Transverse colon (tissue), 4 donors: ENCODE data around the gene SLIT1. TPM values are rescaled to one million over a fixed set of nuclear protein-coding genes. Genes with fewer than 3 reads are reported as not detected.
A peak's percentile ranks its signal among the peaks of the same experiment; 100 is the strongest.

Source experiments
- DNase-seq: peaks from one replicate; pipeline ENCODE4 v3.0.0-alpha.2; 2019
- H3K27ac ChIP-seq, 4 donors: fragments of 200-600 bp; sonication (generic); 2 replicates each; pipeline ENCODE4 v1.5.1; 2016 to 2018; ENCODE audit warnings: inconsistent platforms in 4 of 4
- H3K27me3 ChIP-seq: fragments of 200-600 bp; sonication (generic); 2 replicates; pipeline ENCODE4 v1.5.1; 2017; ENCODE audit warnings: inconsistent platforms
- H3K36me3 ChIP-seq, 4 donors: fragments of 200-600 bp; sonication (generic); 2 replicates each; pipeline ENCODE4 v1.5.1; 2017 to 2019; ENCODE audit warnings: inconsistent platforms in 4 of 4
- H3K4me1 ChIP-seq, 4 donors: fragments of 200-600 bp; sonication (generic); 2 replicates each; pipeline ENCODE4 v1.5.1; 2017 to 2020; ENCODE audit warnings: inconsistent platforms in 4 of 4
- H3K4me3 ChIP-seq, 4 donors: fragments of 200-600 bp; sonication (generic); 1 replicate in 1 of 4; 2 replicates in 3 of 4; pipeline versions ENCODE4 v1.5.1 to v1.6.1; 2017 to 2019; ENCODE audit warnings: inconsistent platforms in 4 of 4
- H3K9me3 ChIP-seq, 2 donors: fragments of 200-600 bp; sonication (generic); 2 replicates each; pipeline ENCODE4 v1.5.1; 2017 to 2019; ENCODE audit warnings: inconsistent platforms in 2 of 2
- CTCF ChIP-seq, 5 experiments: fragments of 200-600 bp in 3 of 5; fragments of 450-650 bp in 2 of 5; sonication (generic) in 3 of 5; IDR thresholded peaks; 1 replicate in 2 of 5; 2 replicates in 3 of 5; pipeline ENCODE4 v1.5.1; 2016 to 2017; ENCODE audit warnings: antibody characterized with exemption in 5 of 5, inconsistent platforms in 3 of 5, mild to moderate bottlenecking in 2 of 5, moderate library complexity in 1 of 5
- EP300 ChIP-seq: sonication (generic); formaldehyde crosslinking; IDR thresholded peaks from one replicate; pipeline ENCODE4 v1.6.1; 2017; ENCODE audit warnings: antibody characterized with exemption, low read depth
- POLR2A ChIP-seq: fragments of 450-650 bp; IDR thresholded peaks from one replicate; pipeline ENCODE4 v1.6.1; 2016; ENCODE audit warnings: antibody characterized with exemption, mild to moderate bottlenecking, moderate library complexity
- POLR2AphosphoS5 ChIP-seq, 3 donors: sonication (generic); formaldehyde crosslinking; IDR thresholded peaks; one replicate each; pipeline ENCODE4 v1.6.1; 2016; ENCODE audit warnings: antibody characterized with exemption in 3 of 3
- WGBS, 2 donors: methylation state at CpG; one replicate each; pipeline ENCODE4 v1.1.5; 2018; ENCODE audit warnings: low coverage in 1 of 2; 5-methylcytosine and 5-hydroxymethylcytosine counted together
- in situ Hi-C, 4 donors: fragments of 200-750 bp; cut with MboI; loops; one replicate each; pipeline versions ENCODE4 v1.15.0 to v1.15.1; 2017; ENCODE audit warnings: low sequenced_read_pairs in 3 of 4, low pct_ligation_motif_present in 1 of 4, low pct_unique_long_range_greater_than_20kb in 1 of 4
- intact Hi-C: fragments of 100-400 bp; cut with DNase I; formaldehyde crosslinking; loops from one replicate; pipeline ENCODE4 v1.15.1; 2023; ENCODE audit warnings: low total_unique reads
- total RNA-seq, 4 donors: library from RNA; depleted of rRNA; stranded (reverse); fragments of >200 nt; gene quantifications; one replicate each; pipeline ENCODE4 v1.1.0, GENCODE V29; 2016

Gene SLIT1
- total RNA-seq, 4 donors from 2014 or later: 0.27 to 1.9 (median 0.32) TPM; not detected in 1

- 54 to 60% methylated on average over 2 to 6 of the region's 6 CpGs for WGBS, 2 donors
- TF ChIP-seq CTCF (IDR thresholded peaks at IDR 0.05) (no peak), POLR2A (no peak), POLR2AphosphoS5 (IDR thresholded peaks at IDR 0.05) (no peak), EP300 (no peak)
- no peak for DNase-seq
- H3K4me1 ChIP-seq: peaks cover 0 to 10% (median 8%) of the 10 kb centered on the region in 4 donors
- no peaks in the 10 kb centered on the region for H3K9me3 ChIP-seq
- no peak overlapping the region for H3K27ac ChIP-seq
- H3K36me3 ChIP-seq: no peaks in the 10 kb centered on the region
- intact Hi-C loops: no loop called here
- in situ Hi-C loops: loop anchor here in 2 of 4 donors (10.0 to 25.0 kb wide), 2 partner anchors 113 to 126 kb away; no protein-coding TSS in a partner anchor
- peaks cover 33% of the 10 kb centered on the region for H3K27me3 ChIP-seq
- no peak overlapping the region for H3K4me3 ChIP-seq
Measured at GRCh38 chr10:97200616-97201015, 14.9 kb upstream of the SLIT1 start.

GRCh38 chr10:97199152-97199551 is 13.4 kb upstream of the SLIT1 start:
- 57% methylated on average over 3 of the region's 3 CpGs; no CpG with 5 or more reads in 1 of the 2 donors for WGBS, 2 donors
- intact Hi-C loops: no loop called here
- Histone ChIP-seq H3K36me3 (no peaks in the 10 kb centered on the region), H3K27ac (no peak overlapping the region), H3K4me3 (no peak overlapping the region), H3K4me1 (peaks cover 0 to 10% (median 8%) of the 10 kb centered on the region in 4 donors), H3K9me3 (no peaks in the 10 kb centered on the region), H3K27me3 (peaks cover 48% of the 10 kb centered on the region)
- in situ Hi-C loops: no loop called here
- TF ChIP-seq POLR2A (no peak), POLR2AphosphoS5 (IDR thresholded peaks at IDR 0.05) (no peak), CTCF (IDR thresholded peaks at IDR 0.05) (no peak), EP300 (no peak)
- no peak for DNase-seq

GRCh38 chr10:97197030-97197500 is 11.3 kb upstream of the SLIT1 start:
- intact Hi-C loops: no loop called here
- no peaks in the 10 kb centered on the region for H3K9me3 ChIP-seq
- TF ChIP-seq EP300 (no peak), CTCF (IDR thresholded peaks at IDR 0.05) (no peak), POLR2AphosphoS5 (IDR thresholded peaks at IDR 0.05) (no peak), POLR2A (no peak)
- WGBS, 2 donors: 61 to 100% methylated on average over 1 to 7 of the region's 7 CpGs
- in situ Hi-C loops: no loop called here
- no peak for DNase-seq
- H3K27me3 ChIP-seq: peaks cover 65% of the 10 kb centered on the region
- H3K4me1 ChIP-seq: peaks cover 0 to 10% (median 8%) of the 10 kb centered on the region in 4 donors
- H3K4me3 ChIP-seq: no peak overlapping the region
- no peak overlapping the region for H3K27ac ChIP-seq
- no peaks in the 10 kb centered on the region for H3K36me3 ChIP-seq

GRCh38 chr10:97196223-97197029 is 10.7 kb upstream of the SLIT1 start:
- intact Hi-C loops: no loop called here
- Histone ChIP-seq H3K4me1 (peaks cover 0 to 10% (median 8%) of the 10 kb centered on the region in 4 donors), H3K9me3 (no peaks in the 10 kb centered on the region), H3K4me3 (peak overlapping the region; percentile 16 to 48 (median 24)), H3K27ac (no peak overlapping the region), H3K27me3 (peaks cover 71% of the 10 kb centered on the region), H3K36me3 (no peaks in the 10 kb centered on the region)
- 8 to 20% methylated on average over 3 to 30 of the region's 56 CpGs for WGBS, 2 donors
- TF ChIP-seq POLR2A: no peak
- no peak for TF ChIP-seq EP300
- peak; percentile 52 to 71 (median 61) for TF ChIP-seq CTCF (IDR thresholded peaks at IDR 0.05)
- TF ChIP-seq POLR2AphosphoS5 (IDR thresholded peaks at IDR 0.05): no peak
- DNase-seq: peak; percentile 57
- in situ Hi-C loops: no loop called here
